COLO668 (cell line): ENCODE data around the gene TBCCD1.
"Not testable (repeated sequence)": the region's sequence is repeated elsewhere in the genome, so short reads cannot be mapped to it uniquely, and the experiment has no call there.

ENCODE experiments used
- DNase-seq: peaks from one replicate; lab custom pipeline; 2025; ENCODE audit not compliant: unreplicated experiment; lab: John Stamatoyannopoulos, UW

TBCCD1 gene

DNA sequence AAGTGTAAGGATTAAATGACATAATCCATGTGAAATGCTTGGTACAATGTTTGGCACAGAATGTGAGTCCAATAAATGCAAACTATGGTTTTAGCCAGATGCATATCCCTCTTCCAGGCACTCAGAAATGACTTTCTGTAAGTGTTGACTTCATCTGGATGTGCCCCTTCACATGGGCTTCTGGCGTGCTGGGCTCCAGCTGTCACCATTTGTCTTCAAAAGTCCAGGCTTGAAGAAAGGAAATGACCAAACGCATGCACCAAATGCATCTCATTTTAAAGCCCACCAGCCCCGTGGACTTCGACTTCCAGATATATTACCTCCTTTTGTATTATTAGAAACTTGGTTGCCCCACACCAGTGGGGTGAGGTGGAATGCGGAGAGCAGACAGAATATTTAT, 46.7 kb downstream of the TBCCD1 start:
- DNase-seq: no peak

DNA sequence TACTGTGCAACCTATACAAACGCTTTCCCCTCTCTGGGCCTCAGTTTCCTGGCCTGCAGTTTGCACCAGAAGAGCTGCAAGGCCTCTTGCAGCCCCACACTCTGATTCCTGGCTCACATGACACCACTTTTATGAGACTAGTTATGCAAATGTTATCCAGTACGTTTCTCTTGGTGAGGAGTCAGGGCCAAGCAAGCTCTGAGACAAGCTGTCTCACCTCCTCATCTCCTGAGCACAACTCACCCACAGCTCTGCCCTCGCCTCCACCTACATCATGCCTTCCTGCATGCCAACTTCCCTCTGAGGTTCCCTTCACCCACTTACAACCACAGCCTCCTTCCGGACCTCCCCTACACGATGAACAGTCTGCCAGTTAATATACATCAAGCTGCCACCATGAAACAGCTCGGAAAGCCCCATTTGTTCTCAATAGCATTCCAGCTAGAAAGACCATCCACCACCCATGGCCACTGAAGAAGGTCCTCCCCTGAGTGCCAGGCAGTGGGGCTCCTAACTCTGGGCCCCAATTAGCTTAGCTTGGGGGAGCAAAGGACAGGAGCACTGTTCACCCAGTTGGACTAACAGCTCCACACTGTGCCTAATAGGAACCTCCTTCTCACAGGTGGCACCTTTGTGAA, 48.0 kb downstream of the TBCCD1 start:
- no peak for DNase-seq

DNA sequence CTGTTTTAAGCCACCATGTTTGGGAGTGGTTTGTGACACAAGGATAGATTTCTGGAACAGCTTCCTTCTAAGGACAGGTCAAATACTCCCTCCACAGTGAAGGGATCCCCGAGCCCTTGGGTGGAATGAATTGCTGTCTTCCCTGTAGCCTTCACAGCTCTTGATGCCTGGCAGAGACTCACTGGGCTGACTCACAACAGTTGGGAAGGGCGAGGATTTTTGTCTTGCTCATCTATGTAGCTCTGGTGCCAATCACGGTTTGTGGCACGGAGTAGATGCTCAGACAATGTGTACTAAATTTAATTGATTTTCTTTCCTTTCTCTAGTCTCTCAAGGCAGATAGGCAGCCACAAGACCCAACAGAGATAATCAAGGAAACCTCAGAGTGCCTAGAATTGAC, 49.9 kb downstream of the TBCCD1 start:
- DNase-seq: no peak

DNA sequence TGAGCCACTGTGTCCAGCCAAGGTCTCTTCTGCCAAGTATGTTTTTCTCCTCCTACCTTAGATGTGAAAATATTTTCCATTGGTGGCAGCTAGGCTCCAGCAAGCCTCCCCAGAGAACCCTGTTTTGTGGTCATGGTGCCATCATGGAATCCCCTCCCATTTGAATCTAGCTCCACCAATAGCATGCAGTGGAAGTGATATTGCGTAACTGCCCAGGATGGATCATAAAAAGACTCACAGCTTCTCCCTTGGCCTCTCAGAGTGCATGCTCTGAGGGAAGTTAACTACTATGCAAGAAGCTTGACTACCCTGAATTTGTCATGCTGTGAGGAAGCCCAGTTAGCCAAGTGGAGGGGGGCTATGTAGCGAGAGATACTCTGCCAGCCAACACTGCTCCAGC, 50.5 kb downstream of the TBCCD1 start:
- no peak for DNase-seq

DNA sequence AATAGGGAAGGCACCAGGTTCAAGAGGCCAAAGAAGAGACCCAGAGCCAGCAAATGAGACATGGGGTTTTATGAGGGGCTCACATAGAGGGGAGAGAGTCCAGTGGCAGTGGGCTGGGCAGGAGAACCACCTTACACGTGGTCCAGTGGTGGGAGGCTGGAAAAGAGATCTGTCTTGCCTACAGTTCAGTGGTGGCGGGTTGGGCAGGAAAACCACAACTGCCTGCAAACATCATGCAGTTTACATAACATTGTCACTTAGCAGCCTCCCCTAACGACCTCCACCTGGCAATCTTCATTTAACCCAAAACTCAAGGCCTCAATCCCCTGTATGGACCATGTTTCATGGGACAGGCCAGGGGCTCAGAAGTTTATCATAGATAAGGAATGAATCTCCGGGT, 52.0 kb downstream of the TBCCD1 start:
- no peak for DNase-seq

DNA sequence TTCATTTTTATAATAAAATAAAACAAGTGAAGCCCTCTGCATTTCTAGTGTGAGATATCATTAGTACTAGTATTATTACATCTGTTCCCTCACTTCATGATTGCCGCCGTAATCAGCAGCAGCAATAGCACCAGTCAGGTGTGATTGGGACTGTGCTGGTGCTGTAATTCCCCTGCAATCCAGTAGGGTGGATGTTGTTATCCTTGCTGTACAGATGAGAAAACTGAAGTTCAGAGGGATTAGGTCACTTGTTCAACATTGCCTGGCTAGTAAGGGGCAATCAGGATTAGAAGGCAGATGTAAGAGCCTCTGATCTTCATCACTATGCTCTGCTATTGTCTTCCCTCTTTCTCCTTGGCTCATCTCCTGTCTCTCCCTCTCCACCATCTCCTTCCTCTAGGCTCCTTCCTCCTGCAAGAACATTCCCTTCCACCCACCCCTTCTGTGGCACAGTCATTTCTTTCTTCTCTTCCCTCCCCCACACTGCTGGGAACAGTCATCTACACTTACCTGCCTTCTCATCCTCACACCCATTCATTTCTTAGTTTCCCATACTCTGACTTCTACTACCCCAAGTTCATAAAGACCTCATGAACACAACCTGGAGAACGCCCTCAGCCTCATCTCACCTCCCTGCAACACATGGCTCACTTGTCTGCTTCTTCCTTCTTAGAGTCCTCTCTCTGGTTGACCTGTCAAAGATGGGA, 52.7 kb downstream of the TBCCD1 start:
- no peak for DNase-seq

DNA sequence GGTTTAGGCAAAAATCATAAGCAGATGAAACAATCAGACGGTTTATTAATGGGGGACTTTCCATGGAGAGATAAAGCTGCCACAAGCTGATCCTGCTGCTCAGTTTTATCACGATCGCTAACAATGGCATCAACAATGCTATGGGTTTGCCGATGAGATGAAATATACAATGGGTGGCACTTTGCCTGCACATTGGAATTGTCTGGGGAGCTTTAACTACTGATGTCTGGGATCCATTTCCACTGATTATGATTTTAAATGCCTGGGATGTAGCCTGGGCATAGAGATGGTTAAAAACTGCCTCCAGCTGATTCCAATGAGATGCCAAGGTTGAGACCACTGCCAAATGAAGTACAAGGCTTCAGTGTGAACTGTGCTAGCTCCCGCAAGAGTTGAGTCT, 53.8 kb downstream of the TBCCD1 start:
- DNase-seq: no peak

DNA sequence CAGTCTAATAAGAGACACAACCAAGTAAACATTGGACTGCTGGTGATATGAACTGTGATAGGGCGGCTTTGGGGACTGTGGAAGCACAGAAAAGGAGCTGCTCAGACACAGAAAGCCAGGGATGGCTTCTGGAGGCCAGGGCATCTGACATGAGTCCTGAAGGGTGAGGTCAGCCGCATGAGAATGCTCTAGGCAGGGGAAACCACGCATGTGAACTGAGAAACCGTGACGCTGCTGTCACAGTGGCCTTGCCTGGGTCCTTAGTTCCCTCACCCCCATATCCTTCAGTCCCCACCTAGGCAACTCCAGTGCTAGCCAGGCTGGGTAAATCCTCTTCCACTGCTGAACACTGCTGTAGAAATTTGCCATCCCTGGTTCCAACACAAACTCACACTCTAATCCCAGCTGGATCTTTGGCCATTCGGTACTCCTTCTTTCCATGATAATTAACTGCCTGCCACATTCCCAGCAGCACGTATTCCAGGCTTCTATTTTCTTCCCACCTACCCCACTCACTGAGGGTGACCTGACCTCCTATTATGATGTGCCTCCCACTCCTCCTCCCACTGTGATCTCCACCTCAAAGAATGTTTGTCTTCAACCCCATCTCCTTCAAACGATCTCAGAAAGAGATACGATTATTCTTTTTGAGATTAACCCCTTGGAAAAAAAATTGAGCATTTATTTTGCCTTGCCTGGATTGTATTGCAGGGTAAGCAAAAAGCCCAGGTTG, 54.4 kb downstream of the TBCCD1 start:
- no peak for DNase-seq

DNA sequence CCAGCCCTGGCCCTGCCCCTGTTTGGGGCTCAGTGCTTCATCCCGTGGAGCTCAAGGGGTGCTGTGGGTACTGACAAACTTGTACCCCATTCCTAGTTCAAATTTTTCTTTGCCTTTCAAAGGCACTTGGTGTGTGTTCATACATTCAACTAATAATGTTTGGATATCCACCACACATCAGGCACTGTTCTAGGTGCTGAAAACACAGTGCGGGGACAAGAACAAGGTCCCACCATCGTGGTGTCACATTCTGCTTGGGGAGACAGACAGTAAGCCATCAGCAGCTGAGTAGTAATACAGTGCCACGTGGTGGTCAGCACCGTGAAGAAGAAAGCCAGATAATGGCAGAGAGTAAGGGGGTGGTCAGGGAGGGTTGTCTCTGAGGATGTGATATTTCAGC, 55.4 kb downstream of the TBCCD1 start:
- DNase-seq: no peak

DNA sequence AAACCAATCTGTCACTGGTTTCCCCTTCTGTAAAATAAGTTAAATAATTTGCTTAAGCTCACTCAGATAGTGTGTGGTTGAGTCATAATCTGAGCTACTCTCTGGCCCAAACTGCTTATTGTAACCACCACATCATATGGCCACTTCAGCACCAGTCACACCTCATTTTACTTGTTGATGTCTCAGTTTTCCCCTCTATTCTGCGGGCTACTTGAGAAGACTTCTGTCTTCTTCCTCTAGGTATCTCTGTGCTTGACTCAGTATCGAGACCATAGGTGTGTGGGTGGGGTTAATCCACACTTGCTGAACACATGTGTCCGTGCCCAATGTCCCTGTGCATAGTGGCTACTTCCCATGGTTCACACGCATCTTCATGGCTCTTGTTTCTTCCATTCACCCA, 55.9 kb downstream of the TBCCD1 start:
- no peak for DNase-seq

DNA sequence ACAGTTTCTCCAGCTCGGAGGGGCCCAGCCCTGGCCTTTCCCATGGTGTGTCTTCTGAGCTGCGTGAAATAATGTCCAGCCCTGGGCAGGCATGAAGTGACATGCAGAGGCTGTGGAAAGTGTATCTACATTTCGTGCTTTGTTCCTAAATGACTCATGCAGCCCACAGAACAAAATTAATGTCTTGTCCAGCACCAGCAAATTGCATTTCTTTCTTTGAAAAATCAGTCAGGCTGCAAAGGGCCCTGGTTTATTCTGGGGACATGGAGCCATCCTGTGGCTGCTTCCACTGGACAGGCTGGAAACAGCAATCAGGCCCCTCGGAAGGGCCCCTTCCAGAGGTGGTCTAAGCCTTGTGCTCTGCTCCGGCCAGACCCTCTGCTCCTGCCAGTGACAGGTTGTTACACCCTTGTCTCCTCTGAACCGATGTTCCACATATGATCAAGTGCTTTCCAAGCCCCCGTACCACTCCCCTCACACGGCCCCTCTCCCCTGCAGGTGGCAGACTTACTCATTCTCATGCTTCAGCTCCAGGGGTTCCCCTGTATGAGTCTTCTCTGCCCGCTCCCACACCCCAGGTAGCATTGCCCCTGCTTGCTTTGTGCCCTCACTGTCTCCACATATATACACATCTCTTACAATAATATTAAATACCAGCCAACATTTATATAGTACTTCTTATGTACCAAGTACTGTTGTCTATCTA, 56.6 kb downstream of the TBCCD1 start:
- DNase-seq: no peak

DNA sequence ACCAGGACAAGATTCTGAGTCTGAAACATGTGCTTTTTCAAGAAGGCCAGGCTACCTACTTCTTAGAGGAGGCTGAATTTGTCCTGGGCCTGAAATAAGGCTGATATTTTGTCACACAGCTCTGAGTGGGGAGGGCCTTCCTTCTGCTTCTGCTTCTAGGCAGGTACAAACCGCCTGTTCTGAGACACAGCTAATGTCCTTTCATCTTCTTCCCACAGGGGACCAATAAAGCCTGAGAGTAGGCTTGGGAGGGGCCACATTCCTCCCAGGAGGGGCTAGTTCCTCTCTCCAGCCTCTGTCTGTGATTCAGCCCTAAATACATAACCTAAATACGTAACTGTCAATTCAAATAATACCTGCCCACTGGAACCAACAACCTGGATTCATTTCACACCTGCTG, 57.7 kb downstream of the TBCCD1 start:
- no peak for DNase-seq

DNA sequence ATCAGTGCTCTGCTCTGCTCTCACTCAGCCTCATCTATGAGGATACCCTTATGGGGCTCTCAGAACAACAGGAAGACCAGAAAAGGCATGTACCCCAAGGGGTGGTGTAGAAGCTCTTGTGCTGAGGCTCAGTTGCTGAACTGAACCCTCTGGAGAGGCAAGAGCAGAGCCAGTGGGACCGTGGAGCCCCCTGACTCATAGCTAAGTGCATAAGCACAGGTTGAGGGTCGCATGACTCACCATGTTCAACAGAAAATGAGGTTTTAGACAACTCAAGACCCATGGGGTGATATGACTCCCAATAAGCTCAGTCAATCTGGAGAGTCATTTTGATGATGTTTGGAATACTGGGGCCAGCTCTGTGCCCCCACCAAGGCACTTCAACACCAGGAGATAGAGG, 60.3 kb downstream of the TBCCD1 start:
- no peak for DNase-seq

DNA sequence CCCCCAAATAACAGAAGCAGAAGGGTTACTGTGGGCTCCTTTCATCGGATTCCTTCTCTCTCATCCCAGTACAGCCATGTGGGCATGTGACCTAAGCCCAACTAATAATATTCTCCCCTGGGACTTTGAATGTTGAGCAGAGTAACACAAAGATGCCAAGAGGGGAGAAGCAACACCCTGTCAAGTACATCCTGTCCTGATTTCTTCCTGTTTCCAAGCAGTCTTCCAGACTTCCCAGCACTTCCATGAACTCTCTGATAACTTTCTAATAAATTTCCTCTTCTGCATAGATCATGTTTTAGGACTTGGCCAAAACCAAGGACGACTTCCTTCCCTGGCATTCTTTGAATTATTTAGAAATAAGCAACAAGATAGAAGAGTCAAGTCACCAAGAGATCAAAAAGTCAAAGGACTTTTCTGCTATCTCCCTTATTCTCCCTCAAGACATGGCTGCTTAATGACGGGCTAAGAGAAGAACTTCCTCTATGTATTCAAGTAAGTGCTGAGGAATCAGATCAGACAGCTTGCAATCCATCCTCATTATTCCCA, 60.9 kb downstream of the TBCCD1 start:
- no peak for DNase-seq

DNA sequence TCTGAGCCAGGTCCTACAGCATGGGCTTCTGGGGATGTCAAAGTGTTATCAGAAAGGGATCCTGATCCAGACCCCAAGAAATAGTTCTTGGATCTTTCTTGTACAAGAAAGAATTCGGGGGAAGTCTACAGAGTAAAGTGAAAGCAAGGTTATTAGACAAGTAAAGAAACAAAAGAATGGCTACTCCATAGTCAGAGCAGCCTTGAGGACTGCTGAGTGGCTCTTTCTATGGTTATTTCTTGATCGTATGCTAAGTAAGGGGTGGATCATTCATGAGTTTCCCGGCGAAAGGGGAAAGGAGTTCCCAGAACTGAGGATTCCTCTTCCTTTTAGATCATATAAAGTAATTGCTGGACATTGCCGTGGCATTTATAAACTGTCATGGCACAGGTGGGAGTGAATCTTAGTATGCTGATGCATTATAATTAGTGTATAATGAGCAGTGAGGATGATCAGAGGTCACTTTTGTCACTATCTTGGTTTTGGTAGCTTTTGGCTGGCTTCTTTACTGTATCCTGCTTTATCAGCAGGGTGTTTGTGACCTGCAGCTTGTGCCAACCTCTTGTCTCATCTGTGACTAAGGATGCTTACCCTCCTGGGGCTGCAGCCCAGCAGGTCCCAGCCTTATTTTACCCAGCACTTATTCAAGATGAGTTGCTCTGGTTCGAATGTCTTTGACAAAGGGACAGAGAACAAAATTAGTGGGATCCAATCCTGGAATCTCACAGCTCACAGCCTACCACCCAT, 64.0 kb downstream of the TBCCD1 start:
- no peak for DNase-seq

DNA sequence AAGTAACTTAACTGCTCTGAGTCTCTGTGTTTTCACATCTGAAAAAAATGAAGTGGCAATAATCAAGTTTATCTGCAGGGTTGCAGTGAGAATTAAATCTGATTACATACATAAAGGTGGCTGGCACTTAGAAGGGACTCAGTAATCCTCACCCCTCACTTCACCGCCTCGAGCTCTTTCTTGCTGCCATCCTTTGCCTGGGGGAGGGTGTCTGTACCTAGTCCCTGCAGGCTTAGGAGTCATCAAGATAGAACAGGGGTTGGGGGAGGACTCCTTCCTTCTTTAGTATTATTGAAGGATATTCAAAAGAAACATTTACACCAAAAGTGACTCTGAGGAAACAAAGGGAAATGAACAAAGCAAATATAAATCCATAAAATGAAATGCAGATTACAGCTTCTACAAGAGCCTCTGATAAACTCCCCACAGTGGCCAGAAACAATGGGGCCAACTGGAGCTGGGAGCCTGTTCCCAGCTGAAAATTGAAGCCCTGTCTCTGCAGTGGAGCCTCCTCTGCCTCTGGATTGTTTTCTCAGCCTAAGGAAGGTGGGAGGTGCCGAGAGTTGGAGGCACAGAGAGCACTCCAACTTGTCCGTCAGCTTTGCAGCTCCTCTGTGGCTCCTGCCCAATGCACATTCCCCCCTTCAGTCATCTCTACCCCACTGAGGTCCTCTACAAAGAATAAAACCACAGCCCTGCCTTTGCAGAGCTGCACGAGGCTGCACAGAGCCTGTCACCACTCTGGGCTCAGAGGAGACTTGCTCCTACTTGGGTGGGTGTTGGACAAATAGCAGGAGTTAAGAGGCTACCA, 64.8 kb downstream of the TBCCD1 start:
- DNase-seq: no peak

DNA sequence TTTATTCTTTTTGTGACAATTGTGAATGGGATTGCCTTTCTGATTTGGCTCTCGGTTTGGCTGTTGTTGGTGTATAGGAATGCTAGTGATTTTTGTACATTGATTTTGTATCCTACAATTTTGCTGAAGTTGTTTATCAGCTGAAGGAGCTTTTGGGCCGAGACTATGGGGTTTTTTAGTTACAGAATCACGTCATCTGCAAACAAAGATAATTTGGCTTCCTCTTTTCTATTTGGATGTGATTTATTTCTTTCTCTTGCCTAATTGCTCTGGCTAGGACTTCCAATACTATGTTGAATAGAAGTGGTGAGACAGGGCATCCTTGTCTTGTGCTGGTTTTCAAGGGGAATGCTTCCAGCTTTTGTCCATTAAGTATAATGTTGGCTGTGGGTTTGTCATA, 67.2 kb downstream of the TBCCD1 start:
- DNase-seq: not testable (repeated sequence)

DNA sequence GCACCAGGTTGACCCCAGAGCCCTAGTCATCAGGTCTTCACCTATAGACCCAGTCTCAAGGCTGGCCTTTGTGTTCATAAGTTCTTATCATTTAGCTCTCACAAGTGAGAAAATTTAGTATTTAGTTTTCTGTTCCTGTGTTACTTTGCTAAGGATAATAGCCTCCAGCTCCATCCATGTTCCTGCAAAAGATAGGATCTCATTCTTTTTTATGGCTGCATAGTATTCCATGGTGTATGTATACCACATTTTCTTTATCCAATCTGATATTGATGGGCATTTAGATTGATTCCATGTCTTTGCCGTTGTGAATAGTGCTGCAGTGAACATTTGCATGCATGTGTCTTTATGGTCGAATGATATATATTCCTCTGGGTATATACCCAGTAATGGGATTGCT, 69.1 kb downstream of the TBCCD1 start:
- DNase-seq: not testable (repeated sequence)

DNA sequence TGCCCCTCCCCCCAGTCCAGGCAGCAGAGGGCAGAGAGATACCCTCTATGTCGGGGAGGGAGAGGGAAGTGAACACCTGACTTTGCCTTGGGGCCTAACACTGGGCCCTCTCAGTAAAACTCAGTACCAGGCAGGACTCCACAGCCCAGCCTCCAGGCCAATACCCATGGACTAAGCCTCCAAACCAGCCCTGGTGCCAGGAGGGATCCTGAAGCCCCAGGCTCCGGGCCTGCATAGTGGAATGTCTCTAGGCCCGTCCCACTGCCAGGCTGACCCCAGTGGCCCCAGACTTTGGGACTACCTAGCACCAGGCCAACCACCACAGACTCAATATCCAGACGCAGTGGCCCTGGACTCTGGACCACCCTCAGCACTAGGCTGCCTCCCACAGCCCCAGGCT, 69.5 kb downstream of the TBCCD1 start:
- DNase-seq: no peak

DNA sequence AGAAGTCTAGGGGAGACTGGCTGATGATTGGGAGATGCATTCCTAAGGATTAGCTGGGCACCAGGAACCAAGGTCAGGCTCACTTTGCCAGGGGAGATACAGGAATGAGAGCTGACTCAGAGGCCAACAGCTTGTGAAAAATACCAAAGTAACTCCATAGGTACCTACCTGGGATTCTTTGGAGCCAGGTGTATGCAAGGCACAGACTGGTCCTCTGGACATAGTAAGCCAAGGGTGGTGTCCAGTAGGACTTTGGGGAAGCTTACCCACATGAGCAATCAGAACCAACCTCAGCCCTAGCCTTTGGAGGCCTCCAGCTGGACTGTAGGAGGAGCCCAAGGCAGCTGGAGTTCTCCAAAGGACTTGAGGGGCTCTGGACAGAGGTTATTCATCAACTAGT, 70.5 kb downstream of the TBCCD1 start:
- no peak for DNase-seq
